GM19438 (cell line): ENCODE measurements around the gene GET3.
A peak's percentile ranks its signal among the peaks of the same experiment; 100 is the strongest.

Experiments
- ATAC-seq: cut with Tn5 transposase; IDR thresholded peaks from one replicate; pipeline ENCODE4 v1.9.1; 2021; ENCODE audit warnings: low read depth; ENCODE audit not compliant: unreplicated experiment

The GET3 gene

DNA sequence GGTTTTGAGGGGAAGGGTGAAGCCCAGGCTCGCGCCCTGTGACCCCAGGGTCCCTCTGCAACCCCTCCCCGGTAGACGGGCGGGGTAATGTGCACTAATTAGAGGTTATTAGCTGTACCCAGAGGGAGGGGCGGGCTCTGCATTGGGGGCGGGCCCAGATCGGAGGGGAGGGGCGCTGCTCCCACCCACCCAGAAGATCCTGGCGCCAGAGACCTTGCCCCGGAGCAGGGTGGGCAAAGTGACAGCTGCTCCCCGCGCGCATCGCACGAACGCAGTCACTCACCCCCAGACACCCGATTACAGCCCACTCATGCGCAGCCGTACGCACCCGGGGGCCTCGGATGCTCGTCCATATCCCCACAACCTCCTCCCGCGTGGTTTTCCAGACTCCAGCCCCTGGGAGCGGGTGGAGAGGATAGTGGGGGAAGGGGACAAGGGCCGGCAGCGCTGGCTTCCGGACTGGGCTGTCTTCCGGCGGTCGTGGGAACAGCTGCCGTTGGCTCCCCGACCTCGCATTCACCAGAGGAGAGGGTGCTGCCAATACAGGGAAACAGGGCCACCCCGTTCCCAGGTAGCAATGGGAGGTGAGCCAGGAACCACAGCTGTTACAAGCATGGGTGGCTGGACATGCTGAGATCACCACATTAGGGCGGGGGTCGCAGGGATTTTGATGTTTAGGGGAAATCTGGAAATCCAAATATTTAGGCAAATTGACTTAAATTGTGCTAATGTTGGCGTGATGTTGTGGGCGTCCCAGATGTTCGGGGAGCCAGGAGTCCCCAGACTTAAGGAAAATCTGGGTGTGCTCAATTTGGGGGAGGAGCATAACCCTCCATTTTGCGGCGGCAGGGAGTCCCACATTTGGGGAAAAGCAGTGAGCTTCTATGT is 41.0 kb downstream of the GET3 start:
- ATAC-seq = no peak

DNA sequence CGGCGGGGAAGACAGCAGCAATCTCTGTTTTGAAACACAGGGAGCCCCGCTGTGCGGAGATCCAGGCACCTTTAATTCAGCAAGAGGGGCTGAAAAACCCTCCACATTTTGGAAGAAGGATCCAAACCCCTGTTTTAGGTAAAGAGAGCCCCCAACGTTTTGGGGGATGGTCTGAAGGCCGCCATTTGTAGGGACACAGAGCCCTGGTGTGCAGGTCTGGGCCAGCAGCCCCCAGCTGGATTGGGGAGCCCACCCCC is 41.5 kb downstream of the GET3 start:
- ATAC-seq = no peak

- no peak for ATAC-seq
Measured at GRCh38 chr19:12779162-12779993, 42.1 kb downstream of the GET3 start.

DNA sequence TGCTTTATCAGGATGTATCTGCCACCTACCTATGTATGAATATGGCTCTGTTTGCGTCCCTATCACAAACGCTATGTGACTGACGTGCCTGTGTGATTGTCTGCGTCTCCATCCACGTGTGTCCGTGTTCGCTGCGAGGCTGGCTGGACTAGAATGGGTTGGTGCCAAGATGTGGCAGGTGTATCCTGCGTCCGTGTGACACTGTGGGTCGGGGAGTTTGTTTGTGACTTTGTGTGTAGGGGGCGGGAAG is 44.8 kb downstream of the GET3 start:
- ATAC-seq = no peak

DNA sequence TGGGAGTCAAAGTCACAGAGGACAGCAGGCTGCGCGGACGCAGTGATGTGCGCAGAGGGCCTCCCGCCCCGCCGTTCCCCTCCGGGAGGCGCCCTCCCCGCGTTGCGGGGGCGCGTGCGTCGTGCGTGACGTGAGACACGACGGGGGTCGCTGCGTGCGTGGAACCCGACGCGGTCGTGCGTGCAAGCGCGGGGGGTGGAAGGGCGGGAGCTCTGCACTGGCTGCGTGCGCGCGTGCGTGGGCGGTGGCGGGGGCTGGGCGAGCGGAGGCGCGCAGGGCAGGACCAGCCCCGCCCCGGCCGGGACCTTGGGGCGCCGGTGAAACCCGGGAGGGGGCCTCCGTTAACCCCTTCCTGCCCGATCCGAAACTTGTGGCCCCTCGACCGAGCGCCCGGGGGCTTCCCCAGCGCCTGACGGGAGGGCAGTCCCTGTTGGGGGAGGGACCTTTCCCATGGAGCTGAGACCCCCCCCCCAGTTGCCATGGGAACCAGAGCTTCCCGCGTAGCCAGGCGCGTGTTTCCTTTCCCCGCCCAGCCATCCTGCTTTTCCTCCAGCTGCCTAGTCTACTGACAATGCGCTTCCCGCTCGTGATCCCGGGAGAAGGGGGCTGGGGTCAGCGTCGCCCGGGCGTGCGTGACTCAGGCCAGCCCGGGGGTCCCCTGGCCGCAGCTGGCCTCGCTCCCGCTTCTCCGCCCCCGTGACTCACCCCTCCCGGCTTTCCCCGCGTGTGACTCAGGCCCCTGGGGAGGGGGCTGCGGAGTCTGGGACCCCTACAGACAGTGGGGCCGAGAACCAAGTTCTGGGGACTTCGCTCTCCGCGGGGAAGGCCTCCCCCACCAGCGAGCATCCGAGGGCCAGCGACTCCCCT is 45.4 kb downstream of the GET3 start:
- ATAC-seq = peak; percentile 40

GRCh38 chr19:12783291-12783848 is 46.1 kb downstream of the GET3 start:
- no peak for ATAC-seq

GRCh38 chr19:12783849-12784393 is 46.6 kb downstream of the GET3 start:
- ATAC-seq = no peak

- no peak for ATAC-seq
Measured at GRCh38 chr19:12784394-12784870, 47.1 kb downstream of the GET3 start.

DNA sequence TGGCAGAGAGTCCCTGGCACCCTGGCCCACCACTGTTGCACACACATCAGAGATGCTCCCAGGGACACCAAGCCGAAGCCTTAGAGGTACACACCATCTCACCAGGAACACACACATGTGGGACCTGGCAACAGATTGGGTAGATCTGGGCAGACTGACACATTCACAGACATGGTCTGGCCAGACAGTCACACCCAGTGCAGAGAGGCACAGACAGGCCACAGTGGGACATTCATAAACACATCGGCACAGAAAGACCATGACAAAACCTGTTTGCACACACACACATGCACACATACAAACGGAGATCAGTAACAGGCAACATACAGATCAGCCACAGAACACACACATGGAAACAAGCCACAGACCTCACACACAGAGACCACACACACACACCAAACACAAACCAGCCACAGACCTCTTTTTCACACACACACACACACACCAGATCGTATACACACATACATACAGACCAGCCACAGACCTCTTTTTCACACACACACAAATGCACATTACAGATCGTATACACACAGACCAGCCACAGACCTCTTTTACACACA is 47.7 kb downstream of the GET3 start:
- ATAC-seq = no peak

- no peak for ATAC-seq
Measured at GRCh38 chr19:12785431-12786031, 48.2 kb downstream of the GET3 start.

GRCh38 chr19:12786141-12786870 is 49.0 kb downstream of the GET3 start:
- no peak for ATAC-seq

- no peak for ATAC-seq
Measured at GRCh38 chr19:12786952-12787351, 49.7 kb downstream of the GET3 start.

- ATAC-seq = no peak
Measured at GRCh38 chr19:12787458-12787857, 50.2 kb downstream of the GET3 start.

GRCh38 chr19:12788042-12788681 is 50.9 kb downstream of the GET3 start:
- no peak for ATAC-seq

DNA sequence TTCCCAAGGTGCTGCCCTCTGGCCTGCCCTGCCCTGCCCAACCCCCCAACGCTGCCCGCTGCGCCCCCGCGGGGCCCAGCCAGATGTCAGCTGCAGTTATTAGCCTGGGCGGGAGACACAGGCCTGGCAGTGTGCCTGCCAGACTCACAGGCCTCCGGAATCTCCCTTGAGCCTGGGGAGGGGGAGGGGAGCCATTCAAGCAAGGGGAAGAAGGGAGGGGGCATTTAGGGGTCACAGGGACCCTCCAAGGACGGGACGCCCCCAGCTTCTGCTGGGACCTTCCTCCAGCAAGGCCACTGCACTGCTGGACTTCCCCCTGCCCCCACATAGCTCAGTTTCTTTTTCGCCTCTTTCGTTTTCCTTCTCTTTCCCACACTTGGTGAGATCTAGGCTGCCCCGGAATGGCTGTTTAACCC is 51.4 kb downstream of the GET3 start:
- no peak for ATAC-seq

- no peak for ATAC-seq
Measured at GRCh38 chr19:12789098-12789903, 52.0 kb downstream of the GET3 start.

GRCh38 chr19:12789904-12790619 is 52.8 kb downstream of the GET3 start:
- ATAC-seq = peak; percentile 35
